GM10248 (cell line): ENCODE data around the gene ACTG1.

ENCODE experiments used
- CTCF ChIA-PET: fragments of 300-600 bp; sonication (Branson Sonifier 250); formaldehyde crosslinking; extraction: SDS; loops from one replicate; lab custom pipeline; 2021; ENCODE audit warnings: antibody characterized with exemption; lab: Yijun Ruan, JAX
- POLR2A ChIA-PET: fragments of 350-650 bp; sonication (Branson Sonifier 250); formaldehyde crosslinking; extraction: SDS; loops from one replicate; lab custom pipeline; 2020; ENCODE audit warnings: antibody characterized with exemption; lab: Yijun Ruan, JAX
- DNase-seq: peaks from one replicate; pipeline ENCODE4 v3.0.0; 2012; ENCODE audit errors: extremely low spot score
- TF ChIP-seq, protein P1 (sequence below): IDR thresholded peaks from 2 replicates; pipeline ENCODE4 v1.5.1; 2012; ENCODE audit warnings: mild to moderate bottlenecking, low read depth; ENCODE audit errors: extremely low read depth, missing control alignments, control extremely low read depth

The ACTG1 gene

DNA sequence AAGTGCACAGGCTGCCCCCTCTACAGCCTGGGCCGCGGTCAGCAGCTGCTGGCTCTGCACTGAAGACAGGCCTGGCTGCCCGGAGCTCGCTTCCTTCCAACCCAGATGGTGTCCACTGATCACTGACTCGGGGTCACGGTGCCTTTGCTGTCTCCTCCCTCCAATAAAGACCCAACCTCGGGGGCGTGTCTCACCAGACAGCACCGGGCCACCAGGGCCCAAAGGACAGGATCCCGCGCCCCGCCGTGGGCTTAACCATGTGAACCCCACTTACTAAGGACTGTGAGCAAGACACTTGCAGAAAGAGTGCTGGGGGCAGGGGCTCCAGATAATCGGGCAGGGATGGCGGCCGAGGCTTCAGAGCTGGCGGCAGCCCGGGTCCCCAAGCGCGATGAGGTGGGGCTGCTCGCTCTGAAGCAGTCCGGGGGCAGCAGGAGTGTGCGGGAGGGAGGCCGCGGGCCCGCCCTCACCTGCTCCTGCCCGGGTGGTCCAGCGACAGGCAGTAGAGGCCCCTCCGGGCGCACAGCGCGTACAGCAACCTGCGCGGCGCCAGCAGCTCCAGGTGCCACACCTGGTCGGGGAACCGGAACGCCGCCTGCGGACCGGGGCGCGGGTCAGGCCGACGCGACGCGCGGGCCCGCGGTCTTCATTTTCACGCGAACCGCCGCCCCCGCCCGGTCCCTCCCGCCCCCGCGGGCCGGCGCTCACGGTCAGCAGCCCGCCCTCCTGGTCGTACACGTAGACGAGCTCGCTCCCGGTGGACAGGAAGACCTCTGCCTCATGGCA lies 39.1 kb upstream of the ACTG1 start:
- no peak for DNase-seq
- TF ChIP-seq, protein P1, sequence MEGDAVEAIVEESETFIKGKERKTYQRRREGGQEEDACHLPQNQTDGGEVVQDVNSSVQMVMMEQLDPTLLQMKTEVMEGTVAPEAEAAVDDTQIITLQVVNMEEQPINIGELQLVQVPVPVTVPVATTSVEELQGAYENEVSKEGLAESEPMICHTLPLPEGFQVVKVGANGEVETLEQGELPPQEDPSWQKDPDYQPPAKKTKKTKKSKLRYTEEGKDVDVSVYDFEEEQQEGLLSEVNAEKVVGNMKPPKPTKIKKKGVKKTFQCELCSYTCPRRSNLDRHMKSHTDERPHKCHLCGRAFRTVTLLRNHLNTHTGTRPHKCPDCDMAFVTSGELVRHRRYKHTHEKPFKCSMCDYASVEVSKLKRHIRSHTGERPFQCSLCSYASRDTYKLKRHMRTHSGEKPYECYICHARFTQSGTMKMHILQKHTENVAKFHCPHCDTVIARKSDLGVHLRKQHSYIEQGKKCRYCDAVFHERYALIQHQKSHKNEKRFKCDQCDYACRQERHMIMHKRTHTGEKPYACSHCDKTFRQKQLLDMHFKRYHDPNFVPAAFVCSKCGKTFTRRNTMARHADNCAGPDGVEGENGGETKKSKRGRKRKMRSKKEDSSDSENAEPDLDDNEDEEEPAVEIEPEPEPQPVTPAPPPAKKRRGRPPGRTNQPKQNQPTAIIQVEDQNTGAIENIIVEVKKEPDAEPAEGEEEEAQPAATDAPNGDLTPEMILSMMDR, result no peak
- POLR2A ChIA-PET, result interaction anchor here (0.6 to 1.4 kb wide), 5 partner anchors 38 to 132 kb away, joined by 3 to 4 read pairs (median 3); partner anchors contain the start of genes ACTG1, ARL16 and HGS
- CTCF ChIA-PET, result interaction anchor here (1.1 to 2.5 kb wide), 4 partner anchors 10 to 50 kb away, joined by 3 to 8 read pairs (median 6); no protein-coding TSS in a partner anchor

DNA sequence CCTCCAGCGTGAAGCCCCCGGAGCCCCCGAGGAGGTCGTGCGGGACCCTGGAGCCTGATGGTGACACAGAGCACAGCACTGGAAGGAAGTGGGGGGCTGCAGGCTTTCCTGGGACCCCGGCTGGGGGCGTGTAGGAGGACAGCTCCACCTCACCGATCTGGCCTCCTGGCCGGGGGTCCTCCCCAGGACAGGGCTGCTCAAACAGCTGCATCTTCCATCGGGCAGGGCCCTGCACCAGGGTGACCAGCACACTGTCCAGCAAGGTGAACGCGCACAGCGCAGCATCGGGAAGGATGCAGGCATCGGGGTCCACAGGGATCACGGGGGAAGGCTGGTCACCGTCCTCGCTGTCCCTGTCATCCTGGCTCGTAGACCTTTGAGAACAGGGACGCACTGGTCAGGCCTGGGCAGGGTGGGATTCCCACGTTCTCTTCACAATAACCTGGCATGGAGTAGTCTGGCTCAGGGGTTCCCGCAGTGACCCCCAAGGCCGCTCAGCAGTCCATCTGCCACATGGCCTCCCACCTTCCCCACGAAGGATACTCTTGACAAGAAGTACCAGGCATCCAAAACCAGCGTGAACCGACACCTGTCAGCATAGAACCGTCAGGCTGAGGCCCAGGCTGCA lies 38.3 kb upstream of the ACTG1 start:
- POLR2A ChIA-PET, result interaction anchor here (0.6 kb wide), 1 partner anchor 83 kb away, joined by 3 read pairs; no protein-coding TSS in a partner anchor
- TF ChIP-seq, protein P1, result no peak
- no peak for DNase-seq
- CTCF ChIA-PET, result interaction anchor here (2.1 to 2.5 kb wide), 2 partner anchors 11 to 50 kb away, joined by 8 read pairs; no protein-coding TSS in a partner anchor

DNA sequence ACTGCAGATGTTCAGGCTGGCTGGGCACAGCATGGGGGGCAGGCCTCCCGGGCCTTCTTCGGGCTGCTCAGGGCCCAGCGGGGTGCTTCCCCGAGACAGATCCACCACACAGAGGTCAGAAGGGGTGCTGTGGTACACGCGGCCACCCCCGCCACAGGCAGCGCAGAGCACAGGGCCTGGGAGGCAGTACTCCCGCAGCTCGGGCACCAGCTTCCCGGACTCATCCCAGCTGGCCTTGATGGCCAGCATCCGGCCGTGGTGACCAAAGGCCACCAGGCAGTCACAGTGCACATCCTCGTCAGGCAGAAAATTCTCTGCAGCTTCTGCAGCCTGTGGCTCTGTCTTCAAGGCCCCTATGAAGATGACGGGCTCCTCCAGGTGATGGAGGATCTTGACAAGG lies 37.7 kb upstream of the ACTG1 start:
- no peak for DNase-seq
- TF ChIP-seq, protein P1, result no peak
- ChIA-PET POLR2A (no interaction called here), CTCF (no interaction called here)

DNA sequence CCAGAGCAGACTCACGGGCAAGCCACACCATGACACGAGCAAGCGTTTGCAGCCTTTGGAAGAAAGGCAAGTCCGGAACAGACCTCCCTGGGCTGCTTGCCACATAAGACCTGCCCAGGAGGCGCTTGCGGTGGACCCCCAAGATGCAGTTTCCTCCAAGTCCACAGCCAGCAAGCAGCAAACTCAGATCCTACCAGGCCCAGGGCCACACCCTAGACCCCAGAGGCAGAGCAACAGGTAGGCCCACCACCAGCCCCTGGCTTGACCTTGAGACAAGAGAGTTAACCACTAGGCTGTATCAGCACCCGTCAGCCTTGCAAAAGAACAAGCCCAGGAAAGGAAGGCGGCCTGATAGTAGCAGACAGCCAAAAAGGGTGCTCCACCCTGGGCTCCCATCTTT lies 37.2 kb upstream of the ACTG1 start:
- DNase-seq, result no peak
- TF ChIP-seq, protein P1, result no peak
- ChIA-PET POLR2A (no interaction called here), CTCF (no interaction called here)

DNA sequence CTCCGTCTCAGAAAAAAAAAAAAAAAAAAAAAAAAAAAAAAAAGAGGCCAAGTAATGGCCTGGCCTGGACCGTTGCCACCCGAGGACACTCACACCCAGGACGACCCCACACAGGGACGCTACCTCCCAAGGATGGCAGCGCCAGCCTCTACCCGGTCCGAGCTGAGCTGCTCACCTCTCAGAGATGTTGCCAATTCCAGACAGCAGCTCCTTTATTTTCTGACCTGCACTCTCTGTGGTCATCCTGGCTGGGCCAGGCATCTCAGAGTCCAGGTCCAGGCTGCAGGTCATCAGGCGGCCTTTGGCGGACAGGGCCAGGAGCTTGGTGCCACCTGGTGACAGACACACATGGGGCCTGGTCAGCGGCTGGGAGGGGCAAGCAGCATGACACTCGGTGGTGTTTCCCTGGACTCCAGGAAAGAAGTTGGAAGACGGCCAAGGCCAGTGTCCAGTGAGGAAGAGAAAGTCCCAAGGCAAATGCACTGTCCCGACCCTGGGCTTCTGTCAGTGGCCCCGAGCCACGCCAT lies 36.5 kb upstream of the ACTG1 start:
- ChIA-PET CTCF (no interaction called here), POLR2A (no interaction called here)
- no peak for DNase-seq
- TF ChIP-seq, protein P1, result no peak

DNA sequence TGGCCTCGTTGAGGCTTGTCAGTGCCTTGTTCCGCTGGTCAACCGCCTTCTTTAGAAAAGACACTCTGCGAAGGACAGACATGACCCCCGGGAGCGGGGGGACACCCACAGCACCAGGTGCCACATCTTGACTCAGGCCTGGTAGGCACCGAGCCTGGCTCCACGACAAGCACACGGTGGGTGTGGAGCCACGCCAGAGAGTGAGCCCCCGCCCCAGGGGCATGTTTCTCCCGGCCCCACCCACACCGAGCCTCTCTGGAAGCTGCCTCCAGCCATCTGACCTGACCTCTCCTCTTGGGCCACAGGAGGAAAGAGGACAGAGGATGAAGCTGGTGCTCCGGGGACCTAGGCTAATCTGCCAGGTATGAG lies 35.0 kb upstream of the ACTG1 start:
- TF ChIP-seq, protein P1, result no peak
- DNase-seq, result no peak
- CTCF ChIA-PET, result interaction anchor here (1.9 kb wide), 1 partner anchor 29 kb away, joined by 6 read pairs; no protein-coding TSS in a partner anchor
- POLR2A ChIA-PET, result no interaction called here
